Upper lobe of left lung (tissue), 4 donors: ENCODE data around the gene CD44.

Experiments
- EP300 ChIP-seq, 4 donors: sonication (generic); formaldehyde crosslinking; IDR thresholded peaks; one replicate each; pipeline ENCODE4 v1.5.1; 2017; ENCODE audit warnings: antibody characterized with exemption in 4 of 4, control low read depth in 2 of 4
- POLR2A ChIP-seq, 4 donors: fragments of 450-650 bp; IDR thresholded peaks; one replicate each; pipeline ENCODE4 v1.5.1; 2016 to 2017; ENCODE audit warnings: antibody characterized with exemption in 4 of 4, mild to moderate bottlenecking in 2 of 4
- POLR2AphosphoS5 ChIP-seq, 2 donors: sonication (generic); formaldehyde crosslinking; IDR thresholded peaks; one replicate each; pipeline ENCODE4 v1.5.1; 2017; ENCODE audit warnings: antibody characterized with exemption in 2 of 2
- TF ChIP-seq, protein P1 (sequence below), 6 experiments: fragments of 450-650 bp in 4 of 6; fragments of 200-600 bp in 2 of 6; sonication (generic) in 2 of 6; IDR thresholded peaks; one replicate each; pipeline ENCODE4 v1.5.1; 2016 to 2019; ENCODE audit warnings: antibody characterized with exemption in 6 of 6

- TF ChIP-seq POLR2A (IDR thresholded peaks at IDR 0.05) (no peak), EP300 (IDR thresholded peaks at IDR 0.05) (no peak), POLR2AphosphoS5 (IDR thresholded peaks at IDR 0.05) (no peak)
- TF ChIP-seq, protein P1, sequence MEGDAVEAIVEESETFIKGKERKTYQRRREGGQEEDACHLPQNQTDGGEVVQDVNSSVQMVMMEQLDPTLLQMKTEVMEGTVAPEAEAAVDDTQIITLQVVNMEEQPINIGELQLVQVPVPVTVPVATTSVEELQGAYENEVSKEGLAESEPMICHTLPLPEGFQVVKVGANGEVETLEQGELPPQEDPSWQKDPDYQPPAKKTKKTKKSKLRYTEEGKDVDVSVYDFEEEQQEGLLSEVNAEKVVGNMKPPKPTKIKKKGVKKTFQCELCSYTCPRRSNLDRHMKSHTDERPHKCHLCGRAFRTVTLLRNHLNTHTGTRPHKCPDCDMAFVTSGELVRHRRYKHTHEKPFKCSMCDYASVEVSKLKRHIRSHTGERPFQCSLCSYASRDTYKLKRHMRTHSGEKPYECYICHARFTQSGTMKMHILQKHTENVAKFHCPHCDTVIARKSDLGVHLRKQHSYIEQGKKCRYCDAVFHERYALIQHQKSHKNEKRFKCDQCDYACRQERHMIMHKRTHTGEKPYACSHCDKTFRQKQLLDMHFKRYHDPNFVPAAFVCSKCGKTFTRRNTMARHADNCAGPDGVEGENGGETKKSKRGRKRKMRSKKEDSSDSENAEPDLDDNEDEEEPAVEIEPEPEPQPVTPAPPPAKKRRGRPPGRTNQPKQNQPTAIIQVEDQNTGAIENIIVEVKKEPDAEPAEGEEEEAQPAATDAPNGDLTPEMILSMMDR (IDR thresholded peaks at IDR 0.05) = no peak
These were observed 12.3 kb downstream of the CD44 start for GRCh38 chr11:35151241-35151640.
